Measurements from ENCODE around the gene ANKRD30BL.
"Not testable (repeated sequence)": the region's sequence is repeated elsewhere in the genome, so short reads cannot be mapped to it uniquely, and the experiment has no call there.

The ANKRD30BL gene

GRCh38 chr2:132161161-132162124, at the start of gene ANKRD30BL:
TSS of gene ANKRD30BL (minus strand) at chr2:132161952. CDS start at chr2:132161705, 247 bp downstream.
- not testable (repeated sequence) for DNase-seq (ENCODE audit: low read depth)

- not testable (repeated sequence) for DNase-seq (ENCODE audit: low read depth)
Measured at GRCh38 chr2:132202866-132203265, 41.1 kb upstream of the ANKRD30BL start.

- not testable (repeated sequence) for DNase-seq (ENCODE audit: low read depth)
Measured at GRCh38 chr2:132192854-132193253, 31.1 kb upstream of the ANKRD30BL start.

- not testable (repeated sequence) for DNase-seq (ENCODE audit: low read depth)
Measured at GRCh38 chr2:132167100-132167499, 5.3 kb upstream of the ANKRD30BL start.

- not testable (repeated sequence) for DNase-seq (ENCODE audit: low read depth)
Measured at GRCh38 chr2:132162125-132162660, 441 bp upstream of the ANKRD30BL start.

GRCh38 chr2:132146774-132147173, 15.0 kb downstream of the ANKRD30BL start:
- peak; percentile 19 for DNase-seq (ENCODE audit: low read depth)

All from HS-5 (cell line).